IPS-20b (cell line): Measurements from ENCODE around the gene AMACR.
"Not testable (repeated sequence)": the region's sequence is repeated elsewhere in the genome, so short reads cannot be mapped to it uniquely, and the experiment has no call there.

Experiments used
- H3K27ac ChIP-seq: one replicate; pipeline ENCODE4 v1.5.1; 2013; ENCODE audit warnings: low read length
- H3K27me3 ChIP-seq: 2 replicates; pipeline ENCODE4 v1.6.1; 2013; ENCODE audit warnings: mild to moderate bottlenecking, low read length, inconsistent platforms; ENCODE audit not compliant: insufficient read depth
- H3K36me3 ChIP-seq: 2 replicates; pipeline ENCODE4 v1.6.1; 2013; ENCODE audit warnings: low read depth, mild to moderate bottlenecking, inconsistent platforms, low read length, moderate library complexity; ENCODE audit not compliant: insufficient read depth
- H3K4me1 ChIP-seq: 2 replicates; pipeline ENCODE4 v1.6.1; 2013; ENCODE audit warnings: mild to moderate bottlenecking, control low read depth, inconsistent platforms, low read length, moderate library complexity; ENCODE audit not compliant: insufficient read depth
- H3K4me3 ChIP-seq: 2 replicates; pipeline ENCODE4 v1.5.1; 2013; ENCODE audit warnings: mild to moderate bottlenecking, low read length, inconsistent platforms
- H3K9ac ChIP-seq: 2 replicates; pipeline ENCODE4 v1.6.1; 2013; ENCODE audit warnings: low read depth, mild to moderate bottlenecking, inconsistent platforms, low read length, moderate library complexity
- H3K9me3 ChIP-seq: 2 replicates; pipeline ENCODE4 v1.6.1; 2013; ENCODE audit warnings: mild to moderate bottlenecking, low read depth, low read length, inconsistent platforms; ENCODE audit not compliant: insufficient read depth

AMACR gene

GRCh38 chr5:34031966-34032365, 24.1 kb upstream of the AMACR start:
- Histone ChIP-seq H3K4me1 (no peaks in the 10 kb centered on the region), H3K36me3 (no peaks in the 10 kb centered on the region)

GRCh38 chr5:34031117-34031516, 23.3 kb upstream of the AMACR start:
- H3K9ac ChIP-seq: no peak overlapping the region
- H3K4me3 ChIP-seq: no peak overlapping the region
- H3K36me3 ChIP-seq: no peaks in the 10 kb centered on the region
- H3K9me3 ChIP-seq: no peaks in the 10 kb centered on the region
- H3K27me3 ChIP-seq: no peaks in the 10 kb centered on the region
- H3K27ac ChIP-seq: no peak overlapping the region
- no peaks in the 10 kb centered on the region for H3K4me1 ChIP-seq

More at GRCh38 chr5:34031966-34032365, 24.1 kb upstream of the AMACR start:
- Histone ChIP-seq H3K27ac (no peak overlapping the region), H3K9me3 (no peaks in the 10 kb centered on the region), H3K27me3 (no peaks in the 10 kb centered on the region), H3K9ac (no peak overlapping the region), H3K4me3 (no peak overlapping the region)

GRCh38 chr5:34030585-34030984, 22.7 kb upstream of the AMACR start:
- not testable (repeated sequence) for H3K9ac ChIP-seq, H3K4me1 ChIP-seq

GRCh38 chr5:34030048-34030447, 22.2 kb upstream of the AMACR start:
- Histone ChIP-seq H3K4me1 (peaks cover 1% of the 10 kb centered on the region; the same call in 1 of the 2 replicates), H3K9ac (no peak overlapping the region), H3K4me3 (no peak overlapping the region), H3K27ac (no peak overlapping the region), H3K36me3 (no peaks in the 10 kb centered on the region), H3K27me3 (no peaks in the 10 kb centered on the region), H3K9me3 (no peaks in the 10 kb centered on the region)

More at GRCh38 chr5:34030585-34030984, 22.7 kb upstream of the AMACR start:
- H3K27ac ChIP-seq, H3K27me3 ChIP-seq, H3K9me3 ChIP-seq, H3K4me3 ChIP-seq, H3K36me3 ChIP-seq: not testable (repeated sequence)

- no peak overlapping the region for H3K27ac ChIP-seq
- peaks cover 5% of the 10 kb centered on the region; the same call in 1 of the 2 replicates for H3K4me1 ChIP-seq
- H3K4me3 ChIP-seq: no peak overlapping the region
- no peaks in the 10 kb centered on the region for H3K27me3 ChIP-seq
- H3K9me3 ChIP-seq: no peaks in the 10 kb centered on the region
- no peaks in the 10 kb centered on the region for H3K36me3 ChIP-seq
- H3K9ac ChIP-seq: no peak overlapping the region
Observed at GRCh38 chr5:34028349-34028748, 20.5 kb upstream of the AMACR start.

GRCh38 chr5:34026089-34026761, 18.4 kb upstream of the AMACR start:
- H3K9ac ChIP-seq: no peak overlapping the region
- H3K27me3 ChIP-seq: no peaks in the 10 kb centered on the region
- no peak overlapping the region for H3K27ac ChIP-seq
- no peaks in the 10 kb centered on the region for H3K9me3 ChIP-seq
- peaks cover 5% of the 10 kb centered on the region; the same call in 1 of the 2 replicates for H3K4me1 ChIP-seq
- no peaks in the 10 kb centered on the region for H3K36me3 ChIP-seq
- no peak overlapping the region for H3K4me3 ChIP-seq

GRCh38 chr5:34022121-34022705, 14.4 kb upstream of the AMACR start:
- Histone ChIP-seq H3K36me3 (no peaks in the 10 kb centered on the region), H3K27ac (no peak overlapping the region), H3K27me3 (no peaks in the 10 kb centered on the region), H3K4me1 (peaks cover 5% of the 10 kb centered on the region; the same call in 1 of the 2 replicates), H3K4me3 (no peak overlapping the region), H3K9ac (no peak overlapping the region), H3K9me3 (no peaks in the 10 kb centered on the region)

GRCh38 chr5:34021334-34021733, 13.5 kb upstream of the AMACR start:
- H3K27ac ChIP-seq: no peak overlapping the region
- no peaks in the 10 kb centered on the region for H3K36me3 ChIP-seq
- no peaks in the 10 kb centered on the region for H3K9me3 ChIP-seq
- H3K4me3 ChIP-seq: no peak overlapping the region
- no peak overlapping the region for H3K9ac ChIP-seq
- no peaks in the 10 kb centered on the region for H3K27me3 ChIP-seq
- H3K4me1 ChIP-seq: peaks cover 5% of the 10 kb centered on the region; the same call in 1 of the 2 replicates

- peaks cover 5% of the 10 kb centered on the region; the same call in 1 of the 2 replicates for H3K4me1 ChIP-seq
- H3K27ac ChIP-seq: no peak overlapping the region
- H3K27me3 ChIP-seq: no peaks in the 10 kb centered on the region
- no peaks in the 10 kb centered on the region for H3K9me3 ChIP-seq
- no peak overlapping the region for H3K4me3 ChIP-seq
- H3K36me3 ChIP-seq: no peaks in the 10 kb centered on the region
- no peak overlapping the region for H3K9ac ChIP-seq
Observed at GRCh38 chr5:34020726-34021125, 12.9 kb upstream of the AMACR start.

GRCh38 chr5:34017254-34017653, 9.4 kb upstream of the AMACR start:
- H3K36me3 ChIP-seq: no peaks in the 10 kb centered on the region
- H3K4me3 ChIP-seq: no peak overlapping the region
- H3K9ac ChIP-seq: no peak overlapping the region
- no peaks in the 10 kb centered on the region for H3K9me3 ChIP-seq
- no peaks in the 10 kb centered on the region for H3K27me3 ChIP-seq
- no peak overlapping the region for H3K27ac ChIP-seq
- no peaks in the 10 kb centered on the region for H3K4me1 ChIP-seq

GRCh38 chr5:34016750-34017149, 8.9 kb upstream of the AMACR start:
- Histone ChIP-seq H3K36me3 (no peaks in the 10 kb centered on the region), H3K27me3 (no peaks in the 10 kb centered on the region), H3K27ac (no peak overlapping the region), H3K4me3 (no peak overlapping the region), H3K9ac (no peak overlapping the region), H3K9me3 (no peaks in the 10 kb centered on the region), H3K4me1 (no peaks in the 10 kb centered on the region)

- Histone ChIP-seq H3K36me3 (no peaks in the 10 kb centered on the region), H3K9me3 (no peaks in the 10 kb centered on the region), H3K9ac (no peak overlapping the region), H3K4me1 (no peaks in the 10 kb centered on the region), H3K27me3 (no peaks in the 10 kb centered on the region), H3K27ac (no peak overlapping the region), H3K4me3 (no peak overlapping the region)
Observed at GRCh38 chr5:34016222-34016621, 8.4 kb upstream of the AMACR start.
